Astrocyte (in vitro differentiated cells and primary cell): Measurements from ENCODE around the gene AMY1C. TPM values are rescaled to one million over a fixed set of nuclear protein-coding genes. Genes with fewer than 3 reads are reported as not detected.

ENCODE experiments used
- DNase-seq: peaks from one replicate; pipeline ENCODE4 v3.0.0-alpha.2; 2010; ENCODE audit warnings: low read depth
- FAIRE-seq: peaks from 2 replicates; lab custom pipeline; 2011; peaks lifted over from hg19 to GRCh38; lab: Jason Lieb, UNC
- H2AFZ ChIP-seq: 2 replicates; pipeline ENCODE4 v1.6.0; 2012; ENCODE audit warnings: low read depth, low read length, inconsistent platforms
- H3K27ac ChIP-seq: 2 replicates; pipeline ENCODE4 v1.5.1; 2011; ENCODE audit warnings: low read depth, low read length, inconsistent platforms
- H3K27me3 ChIP-seq: 2 replicates; pipeline ENCODE4 v1.6.0; 2011; ENCODE audit warnings: low read length, inconsistent platforms; ENCODE audit not compliant: insufficient read depth
- H3K36me3 ChIP-seq: 2 replicates; pipeline ENCODE4 v1.5.1; 2011; ENCODE audit warnings: low read length, inconsistent platforms; ENCODE audit not compliant: insufficient read depth
- H3K4me1 ChIP-seq: 2 replicates; pipeline ENCODE4 v1.5.1; 2011; ENCODE audit warnings: low read length, inconsistent platforms; ENCODE audit not compliant: insufficient read depth
- H3K4me2 ChIP-seq: 2 replicates; pipeline ENCODE4 v1.6.0; 2012; ENCODE audit warnings: low read length, inconsistent platforms
- H3K4me3 ChIP-seq: 2 replicates; pipeline ENCODE4 v1.5.1; 2011; ENCODE audit warnings: low read depth, mild to moderate bottlenecking, low read length, inconsistent platforms; ENCODE audit not compliant: insufficient read depth
- H3K79me2 ChIP-seq: 2 replicates; pipeline ENCODE4 v1.6.0; 2012; ENCODE audit warnings: mild to moderate bottlenecking, low read length, inconsistent platforms; ENCODE audit not compliant: insufficient read depth
- H3K9ac ChIP-seq: 2 replicates; pipeline ENCODE4 v1.6.0; 2012; ENCODE audit warnings: mild to moderate bottlenecking, low read length, inconsistent platforms
- H3K9me3 ChIP-seq: 2 replicates; pipeline ENCODE4 v1.5.1; 2012; ENCODE audit warnings: low read depth, mild to moderate bottlenecking, low read length, inconsistent platforms; ENCODE audit not compliant: insufficient read depth
- H4K20me1 ChIP-seq: 2 replicates; pipeline ENCODE4 v1.6.0; 2012; ENCODE audit warnings: low read length, inconsistent platforms; ENCODE audit not compliant: insufficient read depth
- H3K27ac Mint-ChIP-seq: one replicate; pipeline ENCODE4 v1.8.0; 2021; ENCODE audit warnings: mild to moderate bottlenecking, mixed read lengths; ENCODE audit not compliant: unreplicated experiment
- H3K27me3 Mint-ChIP-seq: one replicate; pipeline ENCODE4 v1.8.0; 2021; ENCODE audit warnings: low read depth, mixed read lengths; ENCODE audit not compliant: unreplicated experiment
- H3K36me3 Mint-ChIP-seq: one replicate; pipeline ENCODE4 v1.8.0; 2021; ENCODE audit warnings: low read depth, mixed read lengths; ENCODE audit not compliant: unreplicated experiment
- H3K4me1 Mint-ChIP-seq: one replicate; pipeline ENCODE4 v1.8.0; 2021; ENCODE audit warnings: low read depth, mixed read lengths; ENCODE audit not compliant: unreplicated experiment
- H3K4me3 Mint-ChIP-seq: one replicate; pipeline ENCODE4 v1.8.0; 2021; ENCODE audit warnings: mild to moderate bottlenecking, moderate library complexity, mixed read lengths; ENCODE audit not compliant: unreplicated experiment
- H3K9me3 Mint-ChIP-seq: one replicate; pipeline ENCODE4 v1.8.0; 2021; ENCODE audit warnings: mild to moderate bottlenecking, mixed read lengths; ENCODE audit not compliant: unreplicated experiment
- CTCF ChIP-seq: IDR thresholded peaks from 2 replicates; pipeline ENCODE4 v1.5.1; 2011; ENCODE audit warnings: low read depth, mild to moderate bottlenecking, inconsistent platforms, low read length, moderate library complexity; ENCODE audit not compliant: insufficient read depth
- EZH2 ChIP-seq: IDR thresholded peaks from 2 replicates; pipeline ENCODE4 v1.6.1; 2012; ENCODE audit warnings: mild to moderate bottlenecking, low read length, inconsistent platforms; ENCODE audit not compliant: insufficient read depth
- total RNA-seq: library from RNA; stranded (reverse); gene quantifications from 2 replicates; pipeline ENCODE4 v1.2.1, GENCODE V29; 2021

The AMY1C gene
- total RNA-seq, 1 donor from 2014 or later = not detected

GRCh38 chr1:103788377-103788776, 38.7 kb downstream of the AMY1C start:
- H3K79me2 ChIP-seq = no peaks in the 10 kb centered on the region
- H3K4me3 Mint-ChIP-seq = no peak overlapping the region
- TF ChIP-seq EZH2 (no peak), CTCF (no peak)
- H4K20me1 ChIP-seq = no peaks in the 10 kb centered on the region
- no peak overlapping the region for H3K4me2 ChIP-seq
- no peaks in the 10 kb centered on the region for H3K9me3 ChIP-seq
- no peaks in the 10 kb centered on the region for H3K36me3 Mint-ChIP-seq
- H3K9ac ChIP-seq = no peak overlapping the region
- FAIRE-seq (no peak), DNase-seq (no peak)
- no peak overlapping the region for H3K4me3 ChIP-seq
- no peak overlapping the region for H2AFZ ChIP-seq
- no peaks in the 10 kb centered on the region for H3K4me1 ChIP-seq
- no peaks in the 10 kb centered on the region for H3K27me3 Mint-ChIP-seq
- no peaks in the 10 kb centered on the region for H3K9me3 Mint-ChIP-seq
- no peak overlapping the region for H3K27ac ChIP-seq
- no peaks in the 10 kb centered on the region for H3K27me3 ChIP-seq
- no peaks in the 10 kb centered on the region for H3K36me3 ChIP-seq
- H3K4me1 Mint-ChIP-seq = no peaks in the 10 kb centered on the region
- no peak overlapping the region for H3K27ac Mint-ChIP-seq

- Histone ChIP-seq H3K27ac (no peak overlapping the region), H3K79me2 (no peaks in the 10 kb centered on the region), H3K4me1 (no peaks in the 10 kb centered on the region), H3K27me3 (no peaks in the 10 kb centered on the region), H3K9ac (no peak overlapping the region), H3K4me2 (no peak overlapping the region), H4K20me1 (no peaks in the 10 kb centered on the region), H3K36me3 (no peaks in the 10 kb centered on the region), H3K9me3 (no peaks in the 10 kb centered on the region), H3K4me3 (no peak overlapping the region), H2AFZ (no peak overlapping the region)
- Mint-ChIP-seq H3K4me3 (no peak overlapping the region), H3K27me3 (no peaks in the 10 kb centered on the region), H3K4me1 (no peaks in the 10 kb centered on the region), H3K9me3 (no peaks in the 10 kb centered on the region), H3K36me3 (no peaks in the 10 kb centered on the region), H3K27ac (no peak overlapping the region)
- DNase-seq = no peak
- TF ChIP-seq CTCF (no peak), EZH2 (no peak)
- no peak for FAIRE-seq
Observed at GRCh38 chr1:103790172-103790571, 40.5 kb downstream of the AMY1C start.

Other genes with a start within 250 kb of the AMY1C start
- gene RNPC3, start 224.2 kb upstream of the AMY1C start, total RNA-seq = 11.3 and 12.7 TPM in 2 replicates
- gene AMY2B, start 178.3 kb upstream of the AMY1C start, total RNA-seq = 1.7 and 2.1 TPM in 2 replicates
- not detected in 2 replicates for gene AMY2A, start 132.5 kb upstream of the AMY1C start, total RNA-seq
- not detected in 2 replicates for gene AMY1A, start 94.1 kb upstream of the AMY1C start, total RNA-seq
- gene AMY1B, start 53.7 kb upstream of the AMY1C start, total RNA-seq = not detected in 2 replicates